Measurements from ENCODE around the gene CES1. TPM values are rescaled to one million over a fixed set of nuclear protein-coding genes. Genes with fewer than 3 reads are reported as not detected.
"Not testable (repeated sequence)": the region's sequence is repeated elsewhere in the genome, so short reads cannot be mapped to it uniquely, and the experiment has no call there.

CES1 gene
- polyA plus RNA-seq, 1 experiment = 1.4 TPM

DNA sequence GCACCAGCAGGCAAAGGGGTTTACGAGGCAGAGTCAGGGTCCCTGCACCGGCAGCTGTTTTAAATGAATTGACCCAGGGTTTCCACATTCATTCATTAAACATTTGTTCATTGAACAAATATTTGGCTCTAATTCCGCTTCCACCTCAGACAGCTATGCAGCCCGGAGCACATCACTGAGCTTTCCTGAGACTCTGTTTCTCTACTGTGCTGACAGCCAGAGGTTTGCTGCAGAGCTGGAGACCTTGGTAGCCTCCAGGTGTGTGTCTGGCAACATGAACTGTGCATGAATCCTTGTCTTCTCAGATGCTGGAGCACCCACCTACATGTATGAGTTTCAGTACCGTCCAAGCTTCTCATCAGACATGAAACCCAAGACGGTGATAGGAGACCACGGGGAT, 42.7 kb downstream of the CES1 start:
- H3K27ac ChIP-seq (ENCODE audit: low read depth, low read length) = not testable (repeated sequence)

GRCh38 chr16:55782793-55783091, 50.2 kb downstream of the CES1 start:
- DNase-seq (ENCODE audit: low read depth, low spot score); CTCF ChIA-PET; POLR2A ChIA-PET; H3K4me3 ChIP-seq (ENCODE audit: low read depth, low read length); H3K27ac ChIP-seq (ENCODE audit: low read depth, low read length); H3K27me3 ChIP-seq (ENCODE audit: control insufficient read depth, insufficient read depth, low read length); H3K9me3 ChIP-seq (ENCODE audit: control insufficient read depth, insufficient read depth, low read length): not testable (repeated sequence)

More for the DNA sequence above, 42.7 kb downstream of the CES1 start:
- CTCF ChIA-PET; H3K4me3 ChIP-seq (ENCODE audit: low read depth, low read length); H3K9me3 ChIP-seq (ENCODE audit: control insufficient read depth, insufficient read depth, low read length); DNase-seq (ENCODE audit: low read depth, low spot score); H3K27me3 ChIP-seq (ENCODE audit: control insufficient read depth, insufficient read depth, low read length); POLR2A ChIA-PET: not testable (repeated sequence)

DNA sequence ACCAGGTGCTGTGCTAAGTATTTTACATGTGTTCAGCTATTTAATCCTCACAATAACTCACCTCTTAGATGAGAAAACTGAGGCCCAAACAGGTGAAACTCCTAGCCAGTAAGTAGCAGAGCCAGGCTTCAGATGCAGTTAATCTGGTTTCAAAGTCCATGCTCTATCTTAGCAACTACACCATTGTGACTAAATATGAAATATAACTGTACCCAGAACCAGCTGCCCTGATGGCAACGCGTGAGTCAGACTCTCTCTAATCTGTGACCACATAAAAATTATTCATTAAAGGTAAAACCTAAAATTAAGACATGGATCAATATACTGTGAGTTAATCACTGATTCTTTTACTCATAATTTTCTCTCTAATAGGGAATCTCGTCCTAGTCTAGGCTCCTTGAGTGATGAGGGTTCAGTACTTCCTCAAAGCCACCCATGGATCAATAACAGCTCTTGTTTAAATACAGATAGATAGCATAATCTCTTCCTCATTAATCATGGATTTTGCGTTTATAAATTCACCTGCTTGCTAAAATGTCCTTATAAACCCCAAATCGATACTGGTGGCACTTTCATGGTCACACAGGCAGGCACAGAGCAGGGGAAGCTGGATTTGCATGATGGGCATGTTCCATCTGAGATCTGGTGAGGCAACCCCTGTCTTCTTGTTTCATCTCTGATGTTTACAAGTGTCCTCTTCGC, 50.7 kb downstream of the CES1 start:
- POLR2A ChIA-PET = not testable (repeated sequence)

GRCh38 chr16:55781456-55781855, 51.4 kb downstream of the CES1 start:
- DNase-seq (ENCODE audit: low read depth, low spot score); H3K4me3 ChIP-seq (ENCODE audit: low read depth, low read length); H3K9me3 ChIP-seq (ENCODE audit: control insufficient read depth, insufficient read depth, low read length); H3K27me3 ChIP-seq (ENCODE audit: control insufficient read depth, insufficient read depth, low read length); CTCF ChIA-PET; POLR2A ChIA-PET; H3K27ac ChIP-seq (ENCODE audit: low read depth, low read length): not testable (repeated sequence)

More for the DNA sequence above, 50.7 kb downstream of the CES1 start:
- CTCF ChIA-PET; DNase-seq (ENCODE audit: low read depth, low spot score); H3K27me3 ChIP-seq (ENCODE audit: control insufficient read depth, insufficient read depth, low read length); H3K4me3 ChIP-seq (ENCODE audit: low read depth, low read length); H3K27ac ChIP-seq (ENCODE audit: low read depth, low read length); H3K9me3 ChIP-seq (ENCODE audit: control insufficient read depth, insufficient read depth, low read length): not testable (repeated sequence)

DNA sequence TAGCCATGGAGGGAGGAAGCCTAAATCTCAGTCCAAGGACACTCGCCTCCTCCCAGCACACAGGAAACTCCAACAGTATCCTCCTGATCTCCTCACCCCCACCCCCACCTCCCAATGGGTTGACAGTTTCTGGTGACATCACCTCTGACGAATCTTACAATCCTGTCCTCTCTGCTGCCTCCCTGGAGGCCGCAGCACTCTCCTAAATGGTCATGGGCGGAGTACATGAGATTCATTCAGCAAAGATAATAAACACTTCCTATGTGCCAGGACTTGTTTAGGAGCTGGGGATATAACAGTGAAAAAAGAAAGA, 52.8 kb downstream of the CES1 start:
- H3K9me3 ChIP-seq (ENCODE audit: control insufficient read depth, insufficient read depth, low read length); DNase-seq (ENCODE audit: low read depth, low spot score); H3K27me3 ChIP-seq (ENCODE audit: control insufficient read depth, insufficient read depth, low read length); CTCF ChIA-PET; POLR2A ChIA-PET; H3K27ac ChIP-seq (ENCODE audit: low read depth, low read length); H3K4me3 ChIP-seq (ENCODE audit: low read depth, low read length): not testable (repeated sequence)

DNA sequence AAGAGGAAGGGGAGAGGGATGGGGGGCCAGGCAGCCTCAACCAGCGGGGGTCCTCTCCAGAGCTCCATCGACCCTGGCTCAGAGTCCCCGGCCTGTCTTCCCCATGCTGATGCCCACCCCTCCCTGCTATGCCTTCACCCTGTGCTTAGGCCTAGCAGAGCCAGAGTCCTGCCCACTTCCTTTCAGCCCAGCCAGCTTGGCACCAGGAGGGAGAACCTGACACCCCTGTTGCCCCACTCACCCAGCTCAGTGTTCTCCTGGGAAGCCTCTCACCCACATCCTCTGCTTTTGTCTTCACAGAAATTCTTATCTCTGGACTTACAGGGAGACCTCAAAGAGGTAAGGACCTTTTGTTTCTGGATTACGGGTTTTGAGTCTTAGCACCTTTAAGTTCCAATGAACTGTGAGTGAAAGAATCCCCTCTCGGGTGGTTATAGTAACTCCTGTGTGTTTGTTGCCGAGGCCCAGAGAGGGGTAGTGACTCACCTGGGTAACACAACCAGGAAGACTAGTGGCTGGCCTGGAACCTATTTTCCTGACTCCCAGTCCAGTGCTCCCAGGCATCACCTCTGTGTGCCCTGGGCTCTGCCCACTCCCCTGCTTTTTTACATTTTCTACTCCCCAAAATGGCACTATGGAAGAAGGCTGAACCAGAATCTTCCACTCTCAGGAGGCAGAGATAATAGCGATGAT, 53.3 kb downstream of the CES1 start:
- Histone ChIP-seq H3K4me3 (ENCODE audit: low read depth, low read length) (no peak overlapping the region), H3K9me3 (ENCODE audit: control insufficient read depth, insufficient read depth, low read length) (no peaks in the 10 kb centered on the region), H3K27me3 (ENCODE audit: control insufficient read depth, insufficient read depth, low read length) (no peaks in the 10 kb centered on the region), H3K27ac (ENCODE audit: low read depth, low read length) (no peak overlapping the region)
- DNase-seq (ENCODE audit: low read depth, low spot score) = no peak
- ChIA-PET POLR2A (no interaction called here), CTCF (interaction anchor here (0.6 kb wide), 1 partner anchor 51 kb away, joined by 3 read pairs; no protein-coding TSS in a partner anchor)
- TF ChIP-seq CTCF (IDR thresholded peaks at IDR 0.05; ENCODE audit: low read depth, low read length) = no peak

DNA sequence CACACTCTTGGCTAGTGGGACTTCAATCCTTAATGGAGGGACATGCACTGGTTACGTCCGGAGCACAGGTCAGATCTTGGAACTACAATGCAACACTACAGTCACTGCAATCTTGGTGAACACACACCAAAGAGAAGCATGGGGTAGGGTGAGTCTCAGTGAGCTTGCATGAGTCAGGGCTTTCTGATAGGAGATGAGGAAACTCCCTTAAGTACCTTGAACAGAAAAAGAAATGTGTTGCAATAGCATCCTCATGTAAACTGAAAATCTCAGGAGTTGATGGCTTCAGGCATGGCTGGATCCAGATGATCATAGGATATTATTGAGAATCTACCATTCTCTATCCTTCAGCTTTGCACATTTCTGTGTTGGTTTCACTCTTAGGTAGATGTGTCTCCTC, 54.1 kb downstream of the CES1 start:
- H3K27ac ChIP-seq (ENCODE audit: low read depth, low read length) = no peak overlapping the region
- POLR2A ChIA-PET = no interaction called here
- H3K4me3 ChIP-seq (ENCODE audit: low read depth, low read length) = no peak overlapping the region
- H3K27me3 ChIP-seq (ENCODE audit: control insufficient read depth, insufficient read depth, low read length) = no peaks in the 10 kb centered on the region
- DNase-seq (ENCODE audit: low read depth, low spot score) = no peak
- no peaks in the 10 kb centered on the region for H3K9me3 ChIP-seq (ENCODE audit: control insufficient read depth, insufficient read depth, low read length)
- TF ChIP-seq CTCF (IDR thresholded peaks at IDR 0.05; ENCODE audit: low read depth, low read length) = no peak
- CTCF ChIA-PET = interaction anchor here (0.6 kb wide), 1 partner anchor 52 kb away, joined by 3 read pairs; no protein-coding TSS in a partner anchor
